ENCODE data around the gene IGSF22. TPM values are rescaled to one million over a fixed set of nuclear protein-coding genes. Genes with fewer than 3 reads are reported as not detected.

The IGSF22 gene
- total and polyA plus RNA-seq, 2 of the 13 experiments (the other 11 are each of a cell fraction or from before 2014, with no cell fraction given) = not detected

GRCh38 chr11:18723991-18724390 lies 2.0 kb downstream of the IGSF22 start (continued):
- TF ChIP-seq ZBTB4 (CRISPR knock-in tag; IDR thresholded peaks at IDR 0.05; ENCODE audit: borderline replicate concordance) (no peak), BCL6 (CRISPR knock-in tag; IDR thresholded peaks at IDR 0.05) (no peak), ESRRA (CRISPR knock-in tag; IDR thresholded peaks at IDR 0.05; ENCODE audit: low read depth) (no peak), SMAD1 (CRISPR knock-in tag; IDR thresholded peaks at IDR 0.05; ENCODE audit: borderline replicate concordance, low read depth) (no peak), SP140L (CRISPR knock-in tag; IDR thresholded peaks at IDR 0.05; ENCODE audit: borderline replicate concordance) (no peak), DNMT1 (CRISPR knock-in tag; IDR thresholded peaks at IDR 0.05) (no peak), HOXA3 (CRISPR knock-in tag; IDR thresholded peaks at IDR 0.05) (no peak), RFX3 (CRISPR knock-in tag; IDR thresholded peaks at IDR 0.05) (0 out of 2 replicates have a peak, but pooled peaks have one; percentile 26), SOX6 (IDR thresholded peaks at IDR 0.05) (no peak), SOX6 (CRISPR knock-in tag; IDR thresholded peaks at IDR 0.05) (no peak), ZNF605 (CRISPR knock-in tag; IDR thresholded peaks at IDR 0.05) (no peak), GRHL1 (CRISPR knock-in tag; conservative IDR thresholded peaks at IDR 0.05) (no peak), CREB1 (IDR thresholded peaks at IDR 0.05) (no peak), CREB1 (CRISPR knock-in tag; IDR thresholded peaks at IDR 0.05) (no peak), KAT8 (CRISPR knock-in tag; IDR thresholded peaks at IDR 0.05) (no peak), RFX1 (IDR thresholded peaks at IDR 0.05) (peak; percentile 33; the same call in 1 of the 2 replicates), ZFP41 (CRISPR knock-in tag; IDR thresholded peaks at IDR 0.05; ENCODE audit: borderline replicate concordance) (no peak), NFYB (CRISPR knock-in tag; IDR thresholded peaks at IDR 0.05) (no peak)

All from HepG2 (cell line).